HG03108 (cell line): ENCODE data around the gene BCL7C.
"Not testable (repeated sequence)": the region's sequence is repeated elsewhere in the genome, so short reads cannot be mapped to it uniquely, and the experiment has no call there.

Experiments used
- ATAC-seq: cut with Tn5 transposase; IDR thresholded peaks from one replicate; pipeline ENCODE4 v1.9.1; 2021; ENCODE audit warnings: moderate library complexity; ENCODE audit not compliant: unreplicated experiment

Gene BCL7C

DNA sequence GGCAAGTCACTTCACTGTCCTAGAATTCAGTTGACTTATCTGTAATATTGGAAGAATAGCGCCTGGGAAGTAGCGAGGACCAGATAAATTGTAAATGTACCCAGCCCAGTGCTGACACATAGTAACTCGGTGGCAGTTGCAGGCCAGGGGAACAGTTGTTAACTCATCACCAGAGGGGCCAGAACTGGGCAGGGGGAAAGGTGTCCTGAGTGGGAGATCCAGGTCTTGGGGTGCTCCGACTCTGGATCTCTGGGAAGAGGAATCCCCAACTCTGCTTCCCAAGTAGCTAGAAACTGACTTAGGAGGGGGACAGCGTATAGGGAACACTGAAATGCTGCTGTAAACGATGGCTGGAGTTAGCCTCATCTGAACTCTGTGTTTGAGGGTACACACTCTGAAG lies 23.0 kb downstream of the BCL7C start:
- no peak for ATAC-seq

- ATAC-seq = no peak
Measured at GRCh38 chr16:30867747-30868146, 26.1 kb downstream of the BCL7C start.

GRCh38 chr16:30866031-30866430 lies 27.8 kb downstream of the BCL7C start:
- ATAC-seq = no peak

- not testable (repeated sequence) for ATAC-seq
Measured at GRCh38 chr16:30863178-30863577, 30.7 kb downstream of the BCL7C start.

- not testable (repeated sequence) for ATAC-seq
Measured at GRCh38 chr16:30860729-30861128, 33.1 kb downstream of the BCL7C start.

GRCh38 chr16:30858829-30859423 lies 35.0 kb downstream of the BCL7C start:
- ATAC-seq = no peak

DNA sequence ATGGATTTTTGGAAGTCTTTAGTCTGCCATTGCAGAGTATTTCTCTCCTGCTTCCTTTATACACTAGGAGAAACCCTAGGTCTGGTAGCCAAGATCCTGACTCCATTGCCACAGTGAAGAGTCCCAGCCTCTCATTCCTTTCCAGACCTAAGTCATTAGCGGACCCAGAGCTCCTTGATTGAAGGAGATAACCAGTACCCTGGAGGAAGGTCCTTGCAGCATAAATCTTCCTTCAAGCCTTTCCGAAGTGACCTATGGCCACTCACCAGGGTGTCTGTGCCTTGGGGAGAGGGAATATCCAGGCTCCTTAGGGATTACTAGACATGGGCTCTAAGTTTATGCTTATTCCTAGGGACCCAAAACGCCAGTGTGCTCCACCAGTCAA lies 35.8 kb downstream of the BCL7C start:
- ATAC-seq = no peak

DNA sequence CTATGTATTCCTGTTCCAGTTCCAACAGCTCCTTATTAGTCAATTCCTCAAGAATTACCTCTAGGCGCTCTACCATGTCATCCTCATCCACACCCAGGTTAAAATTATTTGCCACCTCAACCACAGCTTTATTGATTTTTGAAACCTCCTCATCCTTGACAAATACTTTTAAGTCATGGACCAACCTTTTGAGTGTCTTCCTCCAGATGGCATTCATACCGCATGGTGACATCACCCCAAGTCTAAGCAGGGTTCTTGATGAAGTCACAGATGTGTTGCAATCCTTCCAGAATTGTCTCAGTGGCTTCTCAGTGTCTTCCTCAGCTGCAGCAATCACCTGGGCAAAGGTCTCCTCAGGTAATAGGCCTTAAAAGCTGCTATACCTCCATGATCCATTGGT lies 40.1 kb downstream of the BCL7C start:
- ATAC-seq = no peak

DNA sequence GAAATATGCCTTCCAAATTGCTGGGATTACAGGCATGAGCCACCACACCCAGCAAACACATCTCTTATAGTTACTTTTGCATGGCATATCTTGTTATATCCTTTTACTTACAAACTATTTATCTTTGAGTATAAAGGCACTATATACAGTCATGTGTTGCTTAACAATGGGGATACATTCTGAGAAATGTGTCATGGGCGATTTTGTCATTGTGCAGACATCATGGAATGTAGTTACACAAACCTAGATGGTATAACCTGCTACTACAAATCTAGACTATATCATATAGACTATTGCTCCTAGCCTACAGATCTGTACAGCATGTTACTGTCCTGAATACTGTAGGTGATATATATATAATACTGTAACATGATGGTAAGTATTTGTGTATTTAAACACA lies 43.6 kb downstream of the BCL7C start:
- ATAC-seq = no peak

- no peak for ATAC-seq
Measured at GRCh38 chr16:30846649-30847402, 47.1 kb downstream of the BCL7C start.

- ATAC-seq = peak; percentile 52
Measured at GRCh38 chr16:30844671-30845449, 49.0 kb downstream of the BCL7C start.

- ATAC-seq = no peak
Measured at GRCh38 chr16:30844346-30844670, 49.6 kb downstream of the BCL7C start.

- no peak for ATAC-seq
Measured at GRCh38 chr16:30843501-30843900, 50.4 kb downstream of the BCL7C start.

DNA sequence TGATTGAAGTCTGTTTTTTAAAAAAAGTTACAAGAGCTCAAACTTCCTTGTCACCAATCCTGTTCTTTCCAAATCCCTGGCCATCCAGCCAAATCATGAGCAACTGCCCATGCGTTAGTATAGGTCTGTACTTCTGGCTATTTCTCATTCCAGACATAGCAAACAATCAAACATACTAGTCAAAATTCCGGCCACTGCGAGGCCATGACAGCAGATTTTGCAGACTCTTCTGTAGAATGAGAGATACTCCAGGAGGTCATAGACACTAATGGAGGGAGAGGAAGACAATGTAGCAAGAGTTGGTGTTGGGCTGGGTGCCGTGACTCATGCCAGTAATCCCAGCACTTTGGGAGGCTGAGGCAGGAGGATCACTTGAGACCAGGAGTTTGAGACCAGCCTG lies 50.9 kb downstream of the BCL7C start:
- ATAC-seq = no peak

- no peak for ATAC-seq
Measured at GRCh38 chr16:30841332-30841731, 52.5 kb downstream of the BCL7C start.

- ATAC-seq = no peak
Measured at GRCh38 chr16:30840611-30841010, 53.3 kb downstream of the BCL7C start.

GRCh38 chr16:30839523-30840227 lies 54.2 kb downstream of the BCL7C start:
- no peak for ATAC-seq

DNA sequence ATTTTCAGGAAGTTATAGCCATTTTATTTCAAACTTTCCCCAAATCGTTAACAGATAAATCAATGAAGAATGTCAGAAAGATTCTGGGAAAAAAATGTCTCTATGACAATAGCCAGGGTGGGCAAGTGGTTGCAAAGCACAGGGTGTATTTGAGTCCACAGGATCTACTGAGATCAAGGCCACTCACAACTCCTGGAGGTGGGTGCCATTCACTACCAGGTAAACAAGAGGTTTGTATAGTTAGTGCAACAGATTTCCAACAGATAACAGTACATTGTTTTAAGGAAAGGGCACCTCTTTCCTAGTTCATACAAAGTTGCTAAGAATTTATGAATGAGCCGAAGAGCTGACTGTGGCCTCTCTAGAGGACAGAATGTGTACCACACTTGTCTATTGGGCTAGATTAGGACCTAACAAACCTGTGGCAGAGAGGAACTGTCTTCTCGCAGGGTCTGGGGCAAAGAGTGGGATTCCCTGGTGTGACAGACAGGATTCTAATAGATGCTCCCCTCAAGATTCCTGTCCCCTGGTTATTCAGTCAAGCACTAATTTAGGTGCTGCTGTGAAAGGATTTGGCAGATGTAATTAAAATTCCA lies 54.9 kb downstream of the BCL7C start:
- ATAC-seq = no peak

- ATAC-seq = no peak
Measured at GRCh38 chr16:30837904-30838303, 56.0 kb downstream of the BCL7C start.
